Sigmoid colon (tissue), 4 donors: ENCODE data around the gene TCFL5.

Source experiments
- POLR2AphosphoS5 ChIP-seq, 4 donors: sonication (generic); formaldehyde crosslinking; IDR thresholded peaks; one replicate each; pipeline ENCODE4 v1.6.1; 2017; ENCODE audit warnings: antibody characterized with exemption in 4 of 4
- TF ChIP-seq, protein P1 (sequence below), 4 experiments: fragments of 450-650 bp in 3 of 4; fragments of 200-600 bp in 1 of 4; IDR thresholded peaks; one replicate each; pipeline ENCODE4 v1.5.1; 2016 to 2019; ENCODE audit warnings: antibody characterized with exemption in 4 of 4, mild to moderate bottlenecking in 3 of 4, moderate library complexity in 2 of 4

DNA sequence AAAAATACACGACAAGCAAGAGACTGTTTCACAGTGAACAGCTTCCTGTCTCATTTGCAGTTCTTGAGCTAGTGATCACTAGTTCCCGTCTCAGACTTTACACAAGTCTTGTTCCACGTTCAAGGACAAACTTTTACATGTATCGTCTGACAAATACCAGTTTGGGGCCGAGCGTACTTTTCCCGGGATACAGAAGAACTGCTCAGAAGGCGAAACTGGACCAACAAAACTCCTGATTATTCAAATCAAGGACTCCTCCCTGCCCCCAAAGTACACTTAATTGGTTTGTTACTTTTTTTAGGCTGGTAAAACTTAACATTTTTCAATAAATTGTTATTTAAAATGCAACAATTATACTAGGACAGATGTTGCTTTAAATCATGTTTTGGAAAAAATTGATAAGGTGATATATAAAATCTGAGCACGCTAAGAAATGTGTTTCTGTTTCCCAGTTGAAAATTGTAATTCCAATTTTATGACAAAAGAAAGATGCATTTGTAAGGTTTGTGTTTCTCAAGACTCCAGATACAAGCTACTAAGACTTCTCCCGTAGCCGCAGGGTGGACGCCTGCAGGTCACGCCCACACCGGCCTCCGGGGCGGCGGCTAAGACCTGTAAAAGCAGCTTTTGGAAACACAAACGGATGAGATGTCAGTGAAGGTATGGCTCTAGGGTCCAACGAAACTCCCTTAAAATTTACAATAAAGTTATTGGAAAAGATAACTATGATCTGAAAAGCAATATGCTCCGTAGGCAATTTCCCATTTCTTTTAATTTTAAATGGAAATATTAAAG is 16.8 kb upstream of the TCFL5 start:
- TF ChIP-seq, protein P1, sequence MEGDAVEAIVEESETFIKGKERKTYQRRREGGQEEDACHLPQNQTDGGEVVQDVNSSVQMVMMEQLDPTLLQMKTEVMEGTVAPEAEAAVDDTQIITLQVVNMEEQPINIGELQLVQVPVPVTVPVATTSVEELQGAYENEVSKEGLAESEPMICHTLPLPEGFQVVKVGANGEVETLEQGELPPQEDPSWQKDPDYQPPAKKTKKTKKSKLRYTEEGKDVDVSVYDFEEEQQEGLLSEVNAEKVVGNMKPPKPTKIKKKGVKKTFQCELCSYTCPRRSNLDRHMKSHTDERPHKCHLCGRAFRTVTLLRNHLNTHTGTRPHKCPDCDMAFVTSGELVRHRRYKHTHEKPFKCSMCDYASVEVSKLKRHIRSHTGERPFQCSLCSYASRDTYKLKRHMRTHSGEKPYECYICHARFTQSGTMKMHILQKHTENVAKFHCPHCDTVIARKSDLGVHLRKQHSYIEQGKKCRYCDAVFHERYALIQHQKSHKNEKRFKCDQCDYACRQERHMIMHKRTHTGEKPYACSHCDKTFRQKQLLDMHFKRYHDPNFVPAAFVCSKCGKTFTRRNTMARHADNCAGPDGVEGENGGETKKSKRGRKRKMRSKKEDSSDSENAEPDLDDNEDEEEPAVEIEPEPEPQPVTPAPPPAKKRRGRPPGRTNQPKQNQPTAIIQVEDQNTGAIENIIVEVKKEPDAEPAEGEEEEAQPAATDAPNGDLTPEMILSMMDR (IDR thresholded peaks at IDR 0.05) = no peak
- no peak for TF ChIP-seq POLR2AphosphoS5 (IDR thresholded peaks at IDR 0.05)
